IPS-20b (cell line): ENCODE measurements around the gene SMARCD3.

Experiments used
- H3K27ac ChIP-seq: one replicate; pipeline ENCODE4 v1.5.1; 2013; ENCODE audit warnings: low read length
- H3K27me3 ChIP-seq: 2 replicates; pipeline ENCODE4 v1.6.1; 2013; ENCODE audit warnings: mild to moderate bottlenecking, low read length, inconsistent platforms; ENCODE audit not compliant: insufficient read depth
- H3K36me3 ChIP-seq: 2 replicates; pipeline ENCODE4 v1.6.1; 2013; ENCODE audit warnings: low read depth, mild to moderate bottlenecking, inconsistent platforms, low read length, moderate library complexity; ENCODE audit not compliant: insufficient read depth
- H3K4me1 ChIP-seq: 2 replicates; pipeline ENCODE4 v1.6.1; 2013; ENCODE audit warnings: mild to moderate bottlenecking, control low read depth, inconsistent platforms, low read length, moderate library complexity; ENCODE audit not compliant: insufficient read depth
- H3K4me3 ChIP-seq: 2 replicates; pipeline ENCODE4 v1.5.1; 2013; ENCODE audit warnings: mild to moderate bottlenecking, low read length, inconsistent platforms
- H3K9ac ChIP-seq: 2 replicates; pipeline ENCODE4 v1.6.1; 2013; ENCODE audit warnings: low read depth, mild to moderate bottlenecking, inconsistent platforms, low read length, moderate library complexity
- H3K9me3 ChIP-seq: 2 replicates; pipeline ENCODE4 v1.6.1; 2013; ENCODE audit warnings: mild to moderate bottlenecking, low read depth, low read length, inconsistent platforms; ENCODE audit not compliant: insufficient read depth

SMARCD3 gene

DNA sequence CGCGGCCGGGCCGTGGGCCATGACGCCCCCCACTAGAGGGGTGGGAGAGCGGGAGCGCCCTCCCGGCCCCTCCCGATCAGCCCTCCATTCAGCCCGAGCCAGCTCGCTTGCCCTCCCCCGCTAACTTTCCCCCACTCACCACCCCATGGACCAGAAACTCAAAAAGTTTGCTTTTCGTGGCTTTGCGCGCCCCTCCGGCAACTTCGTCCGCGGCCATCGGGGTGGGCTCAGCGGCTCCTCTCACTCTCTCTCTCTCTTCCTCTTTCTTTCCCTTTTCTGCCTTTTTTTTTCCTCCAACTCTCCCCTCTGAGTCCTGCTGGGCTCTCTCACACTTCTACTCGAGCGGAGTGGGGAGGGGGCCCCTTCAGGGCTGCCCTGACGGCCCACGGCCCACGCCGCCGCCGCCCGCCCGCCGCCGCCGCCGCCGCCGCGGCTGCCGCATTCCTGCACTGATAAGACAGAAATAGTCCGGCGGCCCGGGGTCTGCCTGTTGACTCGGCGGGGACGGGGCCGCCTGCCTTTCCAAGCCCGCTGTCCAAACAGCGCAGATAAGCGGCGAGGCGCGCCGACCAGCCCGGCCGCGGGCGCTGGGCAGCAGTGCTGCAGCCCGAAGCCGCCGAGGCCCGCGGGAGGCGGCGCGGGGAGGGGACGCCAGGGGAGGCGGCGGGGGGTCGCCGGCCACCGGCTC lies at the start of gene SMARCD3:
Gene SMARCD3 (minus strand): TSS at position 349 of the 688 bp plus-strand sequence. CDS start 132 bp downstream, at position 217.
- Histone ChIP-seq H3K4me3 (peak within 1 kb of the TSS; percentile 64), H3K9ac (0 out of 2 replicates have a peak within 1 kb of the TSS, but pooled peaks have one; percentile 11), H3K36me3 (no peaks in the 10 kb centered on the region), H3K4me1 (peaks cover 29% of the 10 kb centered on the region), H3K27me3 (peaks cover 92% of the 10 kb centered on the region), H3K9me3 (no peaks in the 10 kb centered on the region), H3K27ac (no peak within 1 kb of the TSS)

DNA sequence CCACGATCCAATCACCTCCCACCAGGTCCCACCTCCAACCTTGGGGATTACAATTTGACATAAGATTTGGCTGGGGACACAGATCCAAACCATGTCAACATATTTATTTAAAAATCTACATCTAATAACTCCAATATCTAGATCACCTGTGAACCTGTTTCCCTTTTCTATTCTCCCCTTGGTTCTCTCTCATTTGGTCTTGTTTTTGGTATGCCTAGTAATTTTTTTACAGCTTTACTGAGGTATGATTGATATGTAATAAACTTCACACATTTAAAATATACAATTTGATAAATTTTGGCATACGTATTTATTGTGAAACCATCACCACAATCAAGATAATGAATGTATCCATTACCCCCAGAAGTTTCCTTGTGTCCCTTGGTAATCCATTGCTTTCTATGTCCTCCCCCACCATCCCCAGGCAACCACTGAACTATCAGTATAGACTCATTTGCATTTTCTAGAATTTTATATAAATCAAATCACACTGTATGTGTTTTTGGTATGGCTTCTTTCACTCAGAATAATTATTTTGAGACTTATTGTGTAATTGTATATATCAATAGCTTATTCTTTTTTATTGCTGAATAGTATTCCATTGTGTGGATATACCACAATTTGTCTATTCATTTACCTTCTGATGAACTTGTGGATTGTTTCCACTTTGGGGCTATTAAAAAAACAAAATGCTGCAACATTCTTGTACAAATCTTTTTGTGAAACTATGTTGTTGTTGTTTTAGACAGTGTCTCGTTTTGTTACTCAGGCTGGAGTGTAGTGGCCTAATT lies 47.9 kb upstream of the SMARCD3 start:
- H3K4me3 ChIP-seq = no peak overlapping the region
- H3K9me3 ChIP-seq = no peaks in the 10 kb centered on the region
- H3K27ac ChIP-seq = no peak overlapping the region
- no peaks in the 10 kb centered on the region for H3K4me1 ChIP-seq
- H3K36me3 ChIP-seq = no peaks in the 10 kb centered on the region
- peaks cover 12% of the 10 kb centered on the region; the same call in 1 of the 2 replicates for H3K27me3 ChIP-seq
- no peak overlapping the region for H3K9ac ChIP-seq

DNA sequence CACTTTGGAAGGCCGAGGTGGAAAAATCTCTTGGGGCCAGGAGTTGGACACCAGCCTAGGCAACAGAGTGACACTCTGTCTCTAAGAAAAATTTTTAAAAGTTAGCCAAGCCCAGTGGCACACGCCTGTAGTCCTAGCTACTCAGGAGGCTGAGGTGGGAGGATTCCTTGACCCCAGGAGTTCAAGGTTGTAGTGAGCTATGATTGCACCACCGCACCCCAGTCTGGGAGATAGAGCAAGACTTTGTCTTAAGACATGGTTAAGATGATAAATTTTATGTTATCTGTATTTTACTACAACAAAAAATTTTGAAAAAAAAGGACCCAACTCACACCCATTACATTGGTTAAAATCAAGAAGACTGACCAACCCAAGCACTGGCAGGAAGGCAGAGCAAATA lies 44.4 kb upstream of the SMARCD3 start:
- Histone ChIP-seq H3K9ac (no peak overlapping the region), H3K36me3 (no peaks in the 10 kb centered on the region), H3K4me3 (no peak overlapping the region), H3K4me1 (no peaks in the 10 kb centered on the region), H3K27ac (no peak overlapping the region), H3K27me3 (peaks cover 15% of the 10 kb centered on the region; the same call in 1 of the 2 replicates), H3K9me3 (no peaks in the 10 kb centered on the region)

DNA sequence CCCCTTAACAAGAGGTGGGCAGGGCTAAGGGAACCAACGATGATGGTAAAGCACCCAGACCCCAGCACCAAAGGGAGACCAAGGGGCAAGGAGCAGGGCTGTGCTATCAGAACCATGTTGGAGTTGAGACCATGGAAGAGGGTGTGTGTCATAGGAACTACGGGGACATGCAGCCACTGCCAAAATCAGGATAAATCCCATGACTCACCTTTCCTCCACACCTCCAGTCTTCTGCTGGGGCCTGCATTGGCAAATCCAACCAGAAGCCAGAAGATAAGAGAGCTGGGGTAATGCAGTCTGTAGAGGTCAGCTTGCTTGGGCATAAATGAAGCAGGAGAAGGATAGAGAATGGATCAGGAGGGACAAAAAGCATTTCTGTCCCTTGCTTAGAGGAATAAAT lies 42.7 kb upstream of the SMARCD3 start:
- Histone ChIP-seq H3K36me3 (no peaks in the 10 kb centered on the region), H3K27ac (no peak overlapping the region), H3K4me3 (no peak overlapping the region), H3K9ac (no peak overlapping the region), H3K4me1 (no peaks in the 10 kb centered on the region), H3K9me3 (no peaks in the 10 kb centered on the region), H3K27me3 (peaks cover 18% of the 10 kb centered on the region; the same call in 1 of the 2 replicates)

DNA sequence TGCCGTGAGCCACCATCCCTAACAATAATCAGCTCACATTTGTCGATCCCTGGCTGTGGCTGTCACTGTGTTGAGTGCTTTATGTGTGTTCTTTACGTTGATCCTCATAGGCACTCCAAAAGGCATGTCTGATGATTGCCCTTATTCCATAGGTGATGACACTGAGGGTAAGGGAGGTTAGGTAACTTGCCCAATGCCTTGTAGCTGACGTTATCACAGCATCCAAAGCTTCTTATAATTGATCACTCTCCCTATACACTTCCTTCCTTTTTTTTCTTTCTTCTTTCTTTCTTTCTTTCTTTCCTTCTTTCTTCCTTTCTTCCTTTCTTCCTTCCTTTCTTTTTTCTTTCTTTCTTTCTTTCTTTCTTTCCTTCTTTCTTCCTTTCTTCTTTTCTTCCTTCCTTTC lies 41.9 kb upstream of the SMARCD3 start:
- Histone ChIP-seq H3K27ac (no peak overlapping the region), H3K9ac (no peak overlapping the region), H3K9me3 (no peaks in the 10 kb centered on the region), H3K4me3 (no peak overlapping the region), H3K27me3 (peaks cover 18% of the 10 kb centered on the region; the same call in 1 of the 2 replicates), H3K4me1 (no peaks in the 10 kb centered on the region), H3K36me3 (no peaks in the 10 kb centered on the region)

DNA sequence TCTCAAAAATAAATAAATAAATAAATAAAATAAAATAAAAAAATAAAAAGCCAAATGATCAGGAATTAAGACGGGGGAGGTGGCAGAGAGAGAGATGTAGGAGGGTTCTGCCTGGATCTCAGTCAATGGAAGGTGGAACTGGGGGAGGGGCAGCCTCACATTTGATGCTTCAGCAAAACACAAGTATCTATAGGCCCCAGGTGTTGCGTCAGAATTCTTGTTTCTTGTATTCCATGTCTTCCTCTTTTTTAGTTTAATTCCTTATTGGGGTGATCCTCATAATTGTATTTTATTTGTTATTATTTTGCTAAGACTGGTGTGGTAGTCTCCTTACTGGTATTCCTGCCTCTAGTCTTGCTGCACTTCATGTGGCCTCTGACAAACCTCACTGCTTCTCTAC lies 41.4 kb upstream of the SMARCD3 start:
- Histone ChIP-seq H3K9ac (no peak overlapping the region), H3K27me3 (peaks cover 18% of the 10 kb centered on the region; the same call in 1 of the 2 replicates), H3K4me1 (no peaks in the 10 kb centered on the region), H3K9me3 (no peaks in the 10 kb centered on the region), H3K27ac (no peak overlapping the region), H3K4me3 (no peak overlapping the region), H3K36me3 (no peaks in the 10 kb centered on the region)

DNA sequence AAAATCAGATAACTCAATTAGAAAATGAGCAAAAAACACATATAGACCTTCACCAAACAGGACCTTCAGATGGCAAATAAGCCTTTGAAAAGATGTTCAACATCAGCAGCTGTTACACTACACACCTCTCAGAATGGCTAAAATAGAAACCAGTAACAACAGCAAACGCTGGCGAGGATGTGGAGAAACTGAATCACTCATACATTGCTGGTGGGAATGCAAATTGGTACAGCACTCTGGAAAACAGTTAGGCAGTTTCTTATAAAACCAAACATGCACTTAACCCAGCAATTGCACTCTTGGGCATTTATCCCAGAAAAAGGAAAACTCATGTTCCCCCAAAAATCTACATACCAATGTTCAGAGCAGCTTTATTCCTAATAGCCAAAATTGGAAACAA lies 37.7 kb upstream of the SMARCD3 start:
- Histone ChIP-seq H3K27me3 (peaks cover 14% of the 10 kb centered on the region; the same call in 1 of the 2 replicates), H3K27ac (no peak overlapping the region), H3K9ac (no peak overlapping the region), H3K4me3 (no peak overlapping the region), H3K36me3 (no peaks in the 10 kb centered on the region), H3K4me1 (no peaks in the 10 kb centered on the region), H3K9me3 (no peaks in the 10 kb centered on the region)

DNA sequence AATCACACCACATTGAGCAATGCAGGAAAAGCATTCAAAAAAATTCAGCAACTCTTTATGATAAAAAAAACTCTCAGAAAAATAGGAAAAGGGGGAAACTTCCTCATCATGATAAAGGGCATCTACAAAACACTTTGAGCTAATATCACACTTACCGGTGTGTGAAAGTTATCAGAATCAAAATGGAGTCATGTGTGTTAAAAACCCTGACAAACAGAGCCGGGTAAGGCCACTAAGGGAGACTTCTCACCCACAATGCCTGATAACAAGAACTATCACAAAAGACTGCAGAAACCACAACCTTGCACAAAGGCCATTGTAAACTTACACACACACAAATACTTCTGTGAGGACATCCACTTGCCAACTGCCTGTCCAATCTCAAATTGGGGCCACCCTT lies 34.8 kb upstream of the SMARCD3 start:
- no peaks in the 10 kb centered on the region for H3K36me3 ChIP-seq
- H3K27me3 ChIP-seq = peaks cover 24% of the 10 kb centered on the region

DNA sequence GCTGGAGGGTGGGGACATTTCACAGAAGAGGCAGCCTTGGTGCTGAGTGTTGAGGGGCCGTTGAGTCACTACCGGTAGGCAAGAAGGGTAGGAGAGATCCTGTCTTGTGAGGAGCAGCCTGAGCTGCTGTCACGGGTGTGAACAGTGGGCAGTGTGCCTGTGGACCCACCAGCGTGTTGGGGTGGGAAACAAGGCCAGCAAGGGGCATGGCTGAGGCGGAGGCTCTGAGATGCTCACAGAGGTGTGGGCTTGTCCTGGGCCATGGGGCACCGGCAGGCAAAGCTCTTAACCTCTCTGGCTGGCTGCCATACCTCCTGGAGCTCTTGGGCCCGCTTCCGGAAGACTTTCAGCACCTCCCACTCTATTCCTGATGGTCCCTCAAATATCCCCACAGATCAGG lies 33.6 kb upstream of the SMARCD3 start:
- Histone ChIP-seq H3K9me3 (no peaks in the 10 kb centered on the region), H3K27me3 (peaks cover 33% of the 10 kb centered on the region), H3K4me3 (no peak overlapping the region), H3K27ac (no peak overlapping the region), H3K4me1 (no peaks in the 10 kb centered on the region), H3K36me3 (no peaks in the 10 kb centered on the region), H3K9ac (no peak overlapping the region)

More for the DNA sequence above, 34.8 kb upstream of the SMARCD3 start:
- H3K27ac ChIP-seq = no peak overlapping the region
- H3K4me1 ChIP-seq = no peaks in the 10 kb centered on the region
- H3K9ac ChIP-seq = no peak overlapping the region
- no peak overlapping the region for H3K4me3 ChIP-seq
- no peaks in the 10 kb centered on the region for H3K9me3 ChIP-seq

DNA sequence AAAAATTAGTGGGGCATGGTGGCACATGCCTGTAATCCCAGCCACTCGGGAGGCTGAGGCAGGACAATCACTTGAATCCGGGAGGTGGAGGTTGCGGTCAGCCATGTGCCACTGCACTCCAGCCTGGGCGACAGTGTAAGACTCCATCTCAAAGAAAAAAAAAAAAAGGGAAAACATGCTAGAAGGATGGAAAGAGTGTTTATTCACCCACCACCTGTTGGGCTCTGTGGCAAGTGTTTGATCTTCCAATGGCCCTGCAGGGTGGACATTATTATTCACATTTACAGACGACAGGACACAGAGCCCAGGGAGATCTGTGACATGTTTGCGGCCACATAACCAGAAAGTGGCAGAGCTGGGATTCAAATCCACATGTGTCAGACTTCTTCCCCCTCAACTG lies 33.2 kb upstream of the SMARCD3 start:
- Histone ChIP-seq H3K9me3 (no peaks in the 10 kb centered on the region), H3K27me3 (peaks cover 33% of the 10 kb centered on the region), H3K9ac (no peak overlapping the region), H3K36me3 (no peaks in the 10 kb centered on the region), H3K4me1 (no peaks in the 10 kb centered on the region), H3K27ac (no peak overlapping the region), H3K4me3 (no peak overlapping the region)

DNA sequence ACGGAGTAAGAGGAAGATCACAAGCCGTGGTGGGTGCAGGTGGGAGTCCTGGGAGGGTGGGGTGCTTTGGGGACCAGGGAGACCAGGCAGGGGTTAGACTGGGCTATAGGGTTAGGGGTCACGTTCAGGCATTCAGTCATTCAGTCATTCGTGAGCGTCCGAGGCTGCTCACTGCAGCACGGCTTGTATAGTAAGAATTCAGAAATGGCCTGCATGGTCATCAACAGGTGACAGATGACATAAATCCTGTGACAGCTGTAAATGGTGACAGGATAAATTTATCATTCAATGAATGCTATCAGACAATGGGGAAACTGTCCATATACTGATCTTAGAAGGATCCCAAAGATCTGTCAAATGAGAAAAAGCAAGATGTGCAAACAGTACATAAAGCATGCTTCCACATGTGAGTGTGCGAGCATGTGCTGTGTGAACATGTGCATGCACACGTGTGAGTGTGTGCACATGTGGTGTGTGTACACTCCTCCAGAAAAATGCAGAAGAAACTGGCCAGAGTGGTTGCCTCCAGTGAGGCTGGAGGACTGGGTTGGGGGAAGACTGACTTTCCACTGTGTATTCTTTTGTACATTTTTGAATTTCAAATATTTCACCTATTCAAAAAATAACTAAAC lies 32.0 kb upstream of the SMARCD3 start:
- Histone ChIP-seq H3K4me1 (no peaks in the 10 kb centered on the region), H3K27ac (no peak overlapping the region), H3K4me3 (no peak overlapping the region), H3K9ac (no peak overlapping the region), H3K27me3 (peaks cover 44% of the 10 kb centered on the region), H3K9me3 (no peaks in the 10 kb centered on the region), H3K36me3 (no peaks in the 10 kb centered on the region)
